Activated CD8-positive, alpha-beta memory T cell treated with anti-CD3 and anti-CD28 coated beads for 1 hour (primary cell): ENCODE measurements around the gene TBC1D16.
"Not testable (repeated sequence)": the region's sequence is repeated elsewhere in the genome, so short reads cannot be mapped to it uniquely, and the experiment has no call there.

Experiments
- DNase-seq, 2 donors: peaks; one replicate each; pipeline ENCODE4 v3.0.0-alpha.2; 2020; ENCODE audit warnings: low read depth in 1 of 2; ENCODE audit errors: extremely low read depth in 1 of 2

TBC1D16 gene

GRCh38 chr17:79975498-79976134 is 60.1 kb downstream of the TBC1D16 start:
- no peak for DNase-seq

- no peak for DNase-seq
Measured at GRCh38 chr17:79974566-79975497, 60.8 kb downstream of the TBC1D16 start.

DNA sequence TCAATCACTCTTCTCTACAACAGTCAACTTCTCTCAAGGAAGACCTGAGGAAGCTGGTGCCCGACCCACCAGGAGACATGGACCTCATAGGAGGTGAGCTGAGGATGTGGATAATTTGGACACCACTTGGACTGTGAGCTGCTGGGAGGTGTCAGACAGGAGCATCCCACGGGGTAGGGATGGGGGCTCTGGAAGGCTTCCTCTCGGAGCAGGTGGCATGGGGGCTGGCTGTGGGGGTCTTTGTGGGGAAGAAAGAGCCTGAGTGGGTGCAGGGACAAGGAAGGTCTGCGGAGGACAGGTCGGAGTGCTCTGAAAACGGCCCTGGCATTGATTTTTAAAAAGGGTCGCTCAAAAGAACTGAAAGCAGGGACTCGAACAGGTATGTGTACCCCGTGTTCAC is 64.0 kb downstream of the TBC1D16 start:
- DNase-seq, result no peak

DNA sequence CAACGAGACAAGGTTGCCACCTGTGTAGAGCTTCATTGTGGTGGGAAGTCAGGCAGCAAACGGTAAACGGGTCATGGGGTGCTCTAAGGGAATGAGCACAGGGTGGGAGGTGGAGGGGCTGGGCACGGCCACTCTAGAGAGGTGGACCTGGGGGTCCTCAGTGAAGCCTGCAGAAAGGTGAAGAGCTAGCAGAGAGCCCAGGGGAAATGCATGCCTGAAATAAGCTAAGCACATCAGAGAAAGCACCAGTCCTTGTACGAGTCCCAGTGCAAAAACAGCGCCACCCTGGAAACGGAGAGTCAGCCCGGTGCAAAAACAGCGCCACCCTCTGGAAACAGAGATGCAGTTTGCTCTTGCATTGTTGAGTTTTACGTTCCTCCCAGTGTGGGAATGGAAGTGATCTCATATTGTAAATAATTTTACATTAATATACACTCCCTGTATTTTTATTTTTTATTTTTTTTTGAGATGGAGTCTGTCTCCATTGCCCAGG is 65.0 kb downstream of the TBC1D16 start:
- DNase-seq, result no peak

DNA sequence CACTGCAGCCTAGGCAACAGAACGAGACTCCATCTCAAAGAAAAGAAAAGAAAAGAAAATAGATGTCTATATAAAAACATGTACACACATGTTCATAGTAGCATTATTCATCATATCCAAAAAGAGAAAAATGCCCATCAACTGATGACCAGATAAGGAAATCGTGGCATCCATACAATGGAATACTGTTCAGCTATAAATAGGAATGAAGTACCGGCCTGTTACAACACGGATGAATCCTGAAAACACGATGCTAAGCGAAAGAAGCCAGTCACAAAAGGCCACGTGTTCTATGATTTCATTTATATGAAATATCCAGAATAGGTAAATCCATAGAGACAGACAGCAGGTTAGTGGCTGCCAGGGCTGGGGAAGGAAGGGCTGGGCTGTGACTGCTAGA is 65.8 kb downstream of the TBC1D16 start:
- no peak for DNase-seq

GRCh38 chr17:79968116-79968515 is 67.6 kb downstream of the TBC1D16 start:
- no peak for DNase-seq

- DNase-seq, result no peak
Measured at GRCh38 chr17:79966681-79967080, 69.0 kb downstream of the TBC1D16 start.

- no peak for DNase-seq
Measured at GRCh38 chr17:79965806-79966205, 69.9 kb downstream of the TBC1D16 start.

- DNase-seq, result not testable (repeated sequence)
Measured at GRCh38 chr17:79962467-79962866, 73.2 kb downstream of the TBC1D16 start.

DNA sequence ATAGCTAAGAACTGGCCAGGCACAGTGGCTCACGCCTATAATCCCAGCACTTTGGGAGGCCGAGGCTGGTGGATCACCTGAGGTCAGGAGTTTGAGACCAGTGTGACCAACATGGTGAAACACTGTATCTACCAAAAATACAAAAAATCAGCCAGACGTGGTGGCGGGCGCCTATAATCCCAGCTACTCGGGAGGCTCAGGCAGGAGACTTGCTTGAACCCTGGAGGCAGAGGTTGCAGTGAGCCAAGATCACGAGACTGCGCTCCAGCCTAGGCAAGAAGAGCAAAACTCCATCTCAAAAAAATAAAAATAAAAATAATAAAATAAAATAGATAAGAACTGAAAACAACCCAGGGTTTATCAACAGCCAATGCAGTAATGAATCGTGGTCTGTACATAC is 74.1 kb downstream of the TBC1D16 start:
- not testable (repeated sequence) for DNase-seq

DNA sequence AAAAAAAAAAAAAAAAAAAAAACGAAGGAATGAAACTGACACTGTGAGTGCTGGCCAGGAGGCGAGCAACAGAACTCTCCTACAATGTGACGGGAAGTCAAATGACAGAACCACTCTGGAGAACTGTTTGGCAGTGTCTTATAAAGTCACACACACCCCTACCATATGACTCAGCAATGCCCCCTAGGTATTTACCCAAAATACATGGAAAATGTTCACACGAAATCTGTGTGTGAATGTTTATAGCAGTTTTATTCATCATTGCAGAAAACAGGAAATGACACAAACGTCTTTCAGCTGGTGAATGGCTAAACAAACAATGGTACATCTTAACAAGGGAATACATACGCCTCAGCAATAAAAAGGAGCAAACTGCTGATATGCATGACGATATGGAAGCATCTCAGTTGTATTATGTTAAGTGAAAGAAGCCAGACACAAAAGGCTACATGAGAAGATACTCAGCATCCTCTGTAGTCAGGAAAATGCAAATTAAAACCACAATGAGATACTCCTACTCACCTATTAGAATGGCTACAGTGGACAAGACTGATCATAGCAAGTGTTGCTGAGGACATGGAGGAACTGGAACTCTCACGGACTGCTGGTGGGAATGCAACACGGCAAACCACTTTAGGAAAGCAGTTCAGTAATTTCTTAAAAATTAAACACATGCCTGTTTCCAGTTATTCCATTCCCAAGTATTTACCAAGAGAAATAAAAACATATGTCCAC is 74.7 kb downstream of the TBC1D16 start:
- no peak for DNase-seq

GRCh38 chr17:79959042-79959441 is 76.6 kb downstream of the TBC1D16 start:
- DNase-seq, result no peak

- DNase-seq, result no peak
Measured at GRCh38 chr17:79956853-79957252, 78.8 kb downstream of the TBC1D16 start.

DNA sequence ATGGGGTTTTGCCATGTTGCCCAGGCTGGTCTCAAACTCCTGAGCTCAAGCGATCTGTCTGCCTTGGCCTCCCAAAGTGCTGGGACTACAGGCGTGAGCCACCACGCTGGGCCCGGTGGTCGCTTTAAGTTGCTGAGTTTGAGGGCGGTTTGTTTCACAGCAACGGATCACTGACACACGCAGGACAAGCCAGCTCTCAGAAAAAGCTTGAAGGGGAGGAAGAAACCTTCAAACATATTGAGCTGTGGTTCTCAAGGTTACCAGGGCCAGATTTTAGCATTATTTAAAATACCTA is 79.3 kb downstream of the TBC1D16 start:
- not testable (repeated sequence) for DNase-seq

- DNase-seq, result no peak
Measured at GRCh38 chr17:79955691-79956440, 79.8 kb downstream of the TBC1D16 start.

DNA sequence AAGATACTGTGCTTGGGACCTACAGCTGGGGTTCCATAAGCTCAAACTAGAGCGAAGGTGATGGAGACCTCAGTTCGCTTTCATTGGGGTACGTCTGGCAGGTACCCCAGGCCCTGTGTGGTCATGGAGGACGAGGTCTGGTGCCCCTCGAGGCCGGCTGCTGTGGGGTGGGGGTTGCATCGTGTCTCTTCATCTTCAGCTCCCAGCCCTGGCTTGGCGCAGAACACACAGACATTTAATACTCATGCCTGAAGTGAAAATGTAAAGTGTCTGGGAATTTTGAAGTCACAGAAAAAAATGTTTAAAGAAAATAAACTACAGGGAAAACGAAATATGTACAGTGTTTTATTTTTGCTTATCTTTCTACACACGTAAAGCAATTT is 80.5 kb downstream of the TBC1D16 start:
- DNase-seq, result no peak

DNA sequence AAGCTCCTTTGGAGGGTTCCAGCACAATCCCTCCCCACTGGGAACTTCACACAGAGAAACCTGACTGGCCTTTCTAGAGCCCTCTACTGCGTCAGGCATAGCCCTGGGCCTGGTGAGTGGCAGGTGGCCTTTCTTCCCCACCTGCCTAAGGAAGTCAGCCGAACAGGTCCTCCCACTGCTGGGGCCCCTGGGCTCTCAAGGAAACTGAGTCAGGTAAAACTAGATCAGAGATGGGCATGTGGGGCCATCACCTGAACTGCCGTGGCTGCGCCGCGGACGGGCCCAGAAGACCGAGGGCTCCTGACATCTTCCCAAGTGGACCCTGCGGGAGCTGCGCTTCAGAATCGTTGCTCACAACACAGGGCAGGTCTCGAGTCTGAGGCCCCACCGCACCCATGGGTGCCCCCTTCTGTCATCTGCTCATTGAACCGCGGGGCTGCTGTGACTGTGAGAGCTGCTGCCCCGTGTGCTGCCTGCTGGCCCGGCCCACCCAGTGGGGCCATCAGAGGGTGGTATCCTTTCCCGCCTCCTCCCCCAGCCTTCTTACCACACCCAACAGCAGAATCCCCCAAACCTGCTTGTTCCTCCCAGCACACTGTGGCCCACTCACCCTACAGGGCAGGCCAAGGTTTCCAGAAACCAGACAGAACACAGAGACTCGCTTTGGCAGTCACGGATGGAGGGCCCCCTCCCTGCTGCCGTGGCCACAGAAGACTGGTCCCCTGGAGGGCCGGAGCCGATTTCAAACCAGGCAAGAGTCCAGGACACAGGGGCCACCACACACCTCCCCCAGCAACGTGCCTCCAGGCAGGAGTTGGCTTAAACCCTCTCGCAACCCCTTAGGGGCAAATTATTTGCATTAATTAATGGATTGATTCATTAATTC is 81.1 kb downstream of the TBC1D16 start:
- DNase-seq, result no peak

GRCh38 chr17:79953335-79953734 is 82.3 kb downstream of the TBC1D16 start:
- no peak for DNase-seq

DNA sequence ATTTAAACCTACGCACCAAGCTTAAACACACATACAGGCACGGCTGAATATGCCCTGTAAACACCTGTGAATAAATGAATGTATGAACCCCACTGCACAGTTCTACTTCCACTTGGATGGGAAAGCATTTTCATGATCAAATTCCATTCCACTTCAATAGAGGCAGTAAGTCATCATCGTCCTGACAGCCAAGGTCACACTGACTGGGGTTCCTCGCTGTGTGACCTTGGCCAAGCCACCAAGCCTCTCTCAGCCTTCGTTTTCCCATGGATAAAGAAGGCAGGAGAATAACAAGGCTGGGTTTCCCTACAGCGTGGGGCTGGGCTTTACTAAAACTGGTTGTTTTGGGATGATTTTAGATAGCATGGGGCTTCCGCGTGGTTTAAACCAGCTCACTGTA is 82.8 kb downstream of the TBC1D16 start:
- DNase-seq, result no peak
